Ishikawa (cell line): ENCODE measurements around the gene CDCP2.

Experiments used
- CEBPB ChIP-seq: IDR thresholded peaks from 2 replicates; pipeline ENCODE4 v1.6.1; 2012
- CREB1 ChIP-seq: IDR thresholded peaks from 2 replicates; pipeline ENCODE4 v1.6.1; 2012; ENCODE audit warnings: low read depth
- EGR1 ChIP-seq: IDR thresholded peaks from 2 replicates; pipeline ENCODE4 v1.6.1; 2012
- EP300 ChIP-seq: IDR thresholded peaks from 2 replicates; pipeline ENCODE4 v1.6.1; 2012; ENCODE audit warnings: borderline replicate concordance
- FOXM1 ChIP-seq: IDR thresholded peaks from 2 replicates; pipeline ENCODE4 v1.6.1; 2012; ENCODE audit warnings: low read depth, borderline replicate concordance
- MAX ChIP-seq: IDR thresholded peaks from 2 replicates; pipeline ENCODE4 v1.6.1; 2012
- NFIC ChIP-seq: IDR thresholded peaks from 2 replicates; pipeline ENCODE4 v1.6.1; 2012
- RAD21 ChIP-seq: IDR thresholded peaks from 2 replicates; pipeline ENCODE4 v1.6.1; 2012; ENCODE audit warnings: low read depth
- TAF1 ChIP-seq: IDR thresholded peaks from 2 replicates; pipeline ENCODE4 v1.6.1; 2012; ENCODE audit warnings: low read depth, mild to moderate bottlenecking
- TCF12 ChIP-seq: IDR thresholded peaks from 2 replicates; pipeline ENCODE4 v1.6.1; 2012; ENCODE audit warnings: low read depth
- TEAD4 ChIP-seq: IDR thresholded peaks from 2 replicates; pipeline ENCODE4 v1.6.1; 2012
- USF1 ChIP-seq: IDR thresholded peaks from 2 replicates; pipeline ENCODE4 v1.6.1; 2012
- YY1 ChIP-seq: IDR thresholded peaks from 2 replicates; pipeline ENCODE4 v1.6.1; 2012; ENCODE audit warnings: low read depth
- ZBTB7A ChIP-seq: IDR thresholded peaks from 2 replicates; pipeline ENCODE4 v1.6.1; 2012; ENCODE audit warnings: low read depth
- TF ChIP-seq, protein P1 (sequence below): IDR thresholded peaks from 2 replicates; pipeline ENCODE4 v1.6.1; 2012; ENCODE audit warnings: low read depth, mild to moderate bottlenecking

Gene CDCP2

DNA sequence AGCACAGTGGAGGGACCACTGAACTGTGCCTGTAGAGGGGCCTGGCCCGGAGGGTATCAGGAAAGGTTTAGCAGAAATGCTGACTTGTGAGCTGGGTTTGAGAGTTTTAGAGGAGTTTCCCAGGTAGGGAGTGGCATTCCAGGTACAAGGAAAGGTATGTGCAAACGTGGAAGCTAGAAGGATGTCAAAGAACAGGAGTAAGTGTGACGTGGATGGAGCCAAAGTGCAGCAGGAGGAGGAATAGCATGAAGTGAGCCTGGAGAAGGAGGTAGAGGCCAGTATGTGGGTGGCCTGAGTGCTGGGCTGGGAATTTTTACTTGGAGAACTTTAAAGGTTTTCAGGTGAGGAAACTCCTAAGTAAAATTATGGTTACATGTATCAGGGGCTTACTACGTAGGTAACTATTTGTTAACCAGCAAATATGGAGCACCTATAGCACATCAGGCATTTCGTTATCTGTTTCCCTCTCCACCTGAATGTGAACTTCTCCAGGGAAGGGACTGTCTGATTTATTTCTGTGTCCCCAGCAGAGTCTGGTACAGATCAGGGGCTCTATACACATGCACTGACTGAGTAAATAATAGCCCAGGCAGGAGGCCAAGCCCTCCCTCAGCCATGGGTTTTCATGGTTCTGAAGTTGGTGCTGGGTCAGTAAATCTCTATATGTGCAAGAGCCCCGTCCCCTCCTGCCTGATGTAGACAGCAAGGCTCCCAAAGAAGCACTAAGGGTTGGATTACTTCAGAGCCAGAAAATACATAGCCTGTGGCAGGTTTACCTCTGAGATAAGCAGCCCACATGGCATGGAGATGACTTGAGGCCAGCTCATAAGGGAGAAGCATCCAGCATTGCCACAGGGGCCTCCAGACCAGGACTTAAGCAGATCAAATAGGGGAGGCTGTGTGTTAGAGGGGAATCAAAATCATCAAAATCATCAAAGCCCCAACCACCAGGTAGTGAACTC lies 43.4 kb downstream of the CDCP2 start:
- TF ChIP-seq EP300 (no peak), CEBPB (no peak), NFIC (no peak), TEAD4 (no peak), ZBTB7A (no peak), TAF1 (no peak)

GRCh38 chr1:54108156-54108555 lies 44.6 kb downstream of the CDCP2 start:
- no peak for TF ChIP-seq MAX
- TF ChIP-seq TAF1, result no peak
- no peak for TF ChIP-seq ZBTB7A
- no peak for TF ChIP-seq EGR1
- TF ChIP-seq YY1, result no peak
- no peak for TF ChIP-seq EP300
- TF ChIP-seq TCF12, result no peak
- no peak for TF ChIP-seq CREB1
- TF ChIP-seq TEAD4, result no peak
- no peak for TF ChIP-seq CEBPB
- TF ChIP-seq FOXM1, result no peak
- no peak for TF ChIP-seq USF1
- no peak for TF ChIP-seq NFIC
- TF ChIP-seq RAD21, result no peak
- TF ChIP-seq, protein P1, sequence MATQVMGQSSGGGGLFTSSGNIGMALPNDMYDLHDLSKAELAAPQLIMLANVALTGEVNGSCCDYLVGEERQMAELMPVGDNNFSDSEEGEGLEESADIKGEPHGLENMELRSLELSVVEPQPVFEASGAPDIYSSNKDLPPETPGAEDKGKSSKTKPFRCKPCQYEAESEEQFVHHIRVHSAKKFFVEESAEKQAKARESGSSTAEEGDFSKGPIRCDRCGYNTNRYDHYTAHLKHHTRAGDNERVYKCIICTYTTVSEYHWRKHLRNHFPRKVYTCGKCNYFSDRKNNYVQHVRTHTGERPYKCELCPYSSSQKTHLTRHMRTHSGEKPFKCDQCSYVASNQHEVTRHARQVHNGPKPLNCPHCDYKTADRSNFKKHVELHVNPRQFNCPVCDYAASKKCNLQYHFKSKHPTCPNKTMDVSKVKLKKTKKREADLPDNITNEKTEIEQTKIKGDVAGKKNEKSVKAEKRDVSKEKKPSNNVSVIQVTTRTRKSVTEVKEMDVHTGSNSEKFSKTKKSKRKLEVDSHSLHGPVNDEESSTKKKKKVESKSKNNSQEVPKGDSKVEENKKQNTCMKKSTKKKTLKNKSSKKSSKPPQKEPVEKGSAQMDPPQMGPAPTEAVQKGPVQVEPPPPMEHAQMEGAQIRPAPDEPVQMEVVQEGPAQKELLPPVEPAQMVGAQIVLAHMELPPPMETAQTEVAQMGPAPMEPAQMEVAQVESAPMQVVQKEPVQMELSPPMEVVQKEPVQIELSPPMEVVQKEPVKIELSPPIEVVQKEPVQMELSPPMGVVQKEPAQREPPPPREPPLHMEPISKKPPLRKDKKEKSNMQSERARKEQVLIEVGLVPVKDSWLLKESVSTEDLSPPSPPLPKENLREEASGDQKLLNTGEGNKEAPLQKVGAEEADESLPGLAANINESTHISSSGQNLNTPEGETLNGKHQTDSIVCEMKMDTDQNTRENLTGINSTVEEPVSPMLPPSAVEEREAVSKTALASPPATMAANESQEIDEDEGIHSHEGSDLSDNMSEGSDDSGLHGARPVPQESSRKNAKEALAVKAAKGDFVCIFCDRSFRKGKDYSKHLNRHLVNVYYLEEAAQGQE, result no peak

DNA sequence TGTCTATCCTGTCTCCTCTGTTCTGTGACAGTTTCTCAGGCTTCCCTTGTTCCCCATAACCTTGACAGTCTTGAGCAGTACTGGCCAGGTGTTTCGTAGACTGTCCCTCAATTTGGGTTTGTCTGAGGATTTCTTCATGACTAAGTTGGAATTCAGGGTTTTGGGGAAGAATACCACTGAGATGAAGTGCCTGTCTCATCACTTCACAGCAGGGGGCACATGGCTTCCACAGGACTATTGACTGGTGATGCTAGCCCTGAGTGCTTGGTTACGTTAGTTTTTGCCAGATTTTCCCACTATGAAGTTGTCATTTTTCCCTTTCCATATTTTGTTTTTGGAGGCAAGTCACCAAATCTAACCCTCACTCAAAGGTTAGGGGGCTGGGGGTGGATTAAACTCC lies 45.7 kb downstream of the CDCP2 start:
- TF ChIP-seq CREB1 (no peak), USF1 (no peak), TCF12 (no peak), EGR1 (no peak), EP300 (no peak), ZBTB7A (no peak), CEBPB (no peak), MAX (no peak), FOXM1 (no peak), TEAD4 (no peak), NFIC (no peak), RAD21 (no peak), TAF1 (no peak), YY1 (no peak)
- TF ChIP-seq, protein P1, result no peak

GRCh38 chr1:54105736-54106269 lies 47.0 kb downstream of the CDCP2 start:
- TF ChIP-seq EP300, result no peak
- TF ChIP-seq YY1, result no peak
- TF ChIP-seq CEBPB, result no peak
- no peak for TF ChIP-seq ZBTB7A
- TF ChIP-seq EGR1, result no peak
- no peak for TF ChIP-seq TEAD4
- TF ChIP-seq USF1, result no peak
- no peak for TF ChIP-seq RAD21
- TF ChIP-seq, protein P1, result no peak
- no peak for TF ChIP-seq MAX
- TF ChIP-seq FOXM1, result no peak
- no peak for TF ChIP-seq TCF12
- no peak for TF ChIP-seq TAF1
- TF ChIP-seq CREB1, result no peak
- TF ChIP-seq NFIC, result no peak
